ENCODE results near the gene NHS. TPM values are rescaled to one million over a fixed set of nuclear protein-coding genes. Genes with fewer than 3 reads are reported as not detected.

Gene NHS
- total and polyA plus RNA-seq, 2 of the 4 experiments (the other 2 are of a cell fraction): 0.36 to 0.90 TPM

DNA sequence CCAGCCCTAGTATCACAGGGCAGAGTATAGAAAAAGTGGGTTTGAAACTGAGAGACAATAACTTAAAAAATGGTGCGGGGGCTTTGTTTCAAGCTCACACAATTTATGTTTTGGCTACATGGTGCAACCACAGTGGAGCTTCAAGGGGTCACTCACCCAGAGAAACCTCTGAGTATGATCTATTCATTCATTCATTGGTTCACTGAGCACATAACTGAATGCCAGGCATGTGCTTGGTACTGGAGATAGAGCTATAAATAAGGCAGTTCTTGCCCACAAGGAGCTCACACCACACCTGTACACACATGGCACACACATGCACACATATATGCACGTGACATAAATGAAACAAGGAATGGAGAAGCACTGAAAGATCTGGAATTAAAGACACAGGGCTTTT is 171.4 kb downstream of the NHS start:
- in situ Hi-C loops (cut with MboI; ENCODE audit: low sequenced_read_pairs): no loop called here
- H3K4me3 ChIP-seq (ENCODE audit: insufficient read depth, low read depth, low read length): no peak overlapping the region
- no peak overlapping the region for H4K8ac ChIP-seq (ENCODE audit: low read depth in 2 of 2, low read length in 2 of 2)
- intact Hi-C loops (cut with micrococcal nuclease): no loop called here
- peaks cover 8% of the 10 kb centered on the region; the same call in 1 of the 2 replicates for H3K9me1 ChIP-seq (ENCODE audit: insufficient read depth, low read length)
- dilution Hi-C loops (cut with HindIII; ENCODE audit: low sequenced_read_pairs, unreplicated experiment): no loop called here
- H3K36me3 ChIP-seq (ENCODE audit: control insufficient read depth, insufficient read depth, low read length): no peaks in the 10 kb centered on the region
- no peak for TF ChIP-seq SMC3 (IDR thresholded peaks at IDR 0.05; ENCODE audit: low read depth, low read length)
- TF ChIP-seq, protein P1, sequence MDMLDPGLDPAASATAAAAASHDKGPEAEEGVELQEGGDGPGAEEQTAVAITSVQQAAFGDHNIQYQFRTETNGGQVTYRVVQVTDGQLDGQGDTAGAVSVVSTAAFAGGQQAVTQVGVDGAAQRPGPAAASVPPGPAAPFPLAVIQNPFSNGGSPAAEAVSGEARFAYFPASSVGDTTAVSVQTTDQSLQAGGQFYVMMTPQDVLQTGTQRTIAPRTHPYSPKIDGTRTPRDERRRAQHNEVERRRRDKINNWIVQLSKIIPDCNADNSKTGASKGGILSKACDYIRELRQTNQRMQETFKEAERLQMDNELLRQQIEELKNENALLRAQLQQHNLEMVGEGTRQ (IDR thresholded peaks at IDR 0.05; ENCODE audit: low read depth, low read length): no peak
- TF ChIP-seq MXI1 (IDR thresholded peaks at IDR 0.05; ENCODE audit: borderline replicate concordance, low read depth, low read length): no peak
- TF ChIP-seq, protein P2, sequence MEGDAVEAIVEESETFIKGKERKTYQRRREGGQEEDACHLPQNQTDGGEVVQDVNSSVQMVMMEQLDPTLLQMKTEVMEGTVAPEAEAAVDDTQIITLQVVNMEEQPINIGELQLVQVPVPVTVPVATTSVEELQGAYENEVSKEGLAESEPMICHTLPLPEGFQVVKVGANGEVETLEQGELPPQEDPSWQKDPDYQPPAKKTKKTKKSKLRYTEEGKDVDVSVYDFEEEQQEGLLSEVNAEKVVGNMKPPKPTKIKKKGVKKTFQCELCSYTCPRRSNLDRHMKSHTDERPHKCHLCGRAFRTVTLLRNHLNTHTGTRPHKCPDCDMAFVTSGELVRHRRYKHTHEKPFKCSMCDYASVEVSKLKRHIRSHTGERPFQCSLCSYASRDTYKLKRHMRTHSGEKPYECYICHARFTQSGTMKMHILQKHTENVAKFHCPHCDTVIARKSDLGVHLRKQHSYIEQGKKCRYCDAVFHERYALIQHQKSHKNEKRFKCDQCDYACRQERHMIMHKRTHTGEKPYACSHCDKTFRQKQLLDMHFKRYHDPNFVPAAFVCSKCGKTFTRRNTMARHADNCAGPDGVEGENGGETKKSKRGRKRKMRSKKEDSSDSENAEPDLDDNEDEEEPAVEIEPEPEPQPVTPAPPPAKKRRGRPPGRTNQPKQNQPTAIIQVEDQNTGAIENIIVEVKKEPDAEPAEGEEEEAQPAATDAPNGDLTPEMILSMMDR (conservative IDR thresholded peaks at IDR 0.05; ENCODE audit: low read depth, low read length): no peak
- no peak for TF ChIP-seq CEBPB (IDR thresholded peaks at IDR 0.05; ENCODE audit: low read depth, low read length)
- no peak for TF ChIP-seq CHD1 (IDR thresholded peaks at IDR 0.05; ENCODE audit: low read depth, low read length)
- TF ChIP-seq RAD21 (IDR thresholded peaks at IDR 0.05; ENCODE audit: low read length): no peak
- TF ChIP-seq FOS (IDR thresholded peaks at IDR 0.05; ENCODE audit: low read depth, low read length): no peak
- TF ChIP-seq POLR2A (IDR thresholded peaks at IDR 0.05; ENCODE audit: low read depth, low read length): no peak
- TF ChIP-seq BHLHE40 (IDR thresholded peaks at IDR 0.05; ENCODE audit: low read depth, low read length): no peak
- no peak for TF ChIP-seq MAFK (IDR thresholded peaks at IDR 0.05; ENCODE audit: low read depth, low read length)
- TF ChIP-seq NFE2L2 (IDR thresholded peaks at IDR 0.05; ENCODE audit: low read depth, low read length): no peak
- no peak for TF ChIP-seq RCOR1 (IDR thresholded peaks at IDR 0.05; ENCODE audit: insufficient replicate concordance, low read length)
- no peak for TF ChIP-seq RFX5 (IDR thresholded peaks at IDR 0.05; ENCODE audit: low read depth, low read length)
- no peak for TF ChIP-seq MAZ (IDR thresholded peaks at IDR 0.05; ENCODE audit: borderline replicate concordance, low read depth, low read length)
- H2BK15ac ChIP-seq (ENCODE audit: low read depth, low read length): no peak overlapping the region
- DNase-seq (no peak), ATAC-seq (ENCODE audit: low read depth) (no peak)
- no peak overlapping the region for H2AK9ac ChIP-seq (replicated peaks; ENCODE audit: low read depth, low read length, poor library complexity)
- H3K9me3 ChIP-seq (ENCODE audit: control insufficient read depth, insufficient read depth, low read length): no peaks in the 10 kb centered on the region
- peaks cover 6% of the 10 kb centered on the region; the same call in 1 of the 2 replicates for H3K4me1 ChIP-seq (ENCODE audit: control insufficient read depth, insufficient read depth, low read length)
- H3K23ac ChIP-seq (ENCODE audit: low read depth, low read length): no peak overlapping the region
- H2BK5ac ChIP-seq (ENCODE audit: low read depth, low read length, poor library complexity, severe bottlenecking): no peak overlapping the region
- no peaks in the 10 kb centered on the region for H4K20me1 ChIP-seq (ENCODE audit: insufficient read depth, low read length)
- H3K27me3 ChIP-seq (ENCODE audit: control insufficient read depth, insufficient read depth, low read length): peaks cover 2% of the 10 kb centered on the region; the same call in 1 of the 2 replicates
- WGBS, 2 experiments (ENCODE audit: extremely low coverage in 2 of 2, insufficient read length in 1 of 2): no CpG with 5 or more reads among the region's 2 CpGs
- H3K18ac ChIP-seq (ENCODE audit: low read depth, low read length): no peak overlapping the region
- H3K4me2 ChIP-seq (ENCODE audit: low read depth, low read length): no peak overlapping the region
- H3K27ac ChIP-seq (ENCODE audit: insufficient read depth, low read length): no peak overlapping the region
- H4K5ac ChIP-seq (ENCODE audit: low read depth, low read length): no peak overlapping the region
- no peak overlapping the region for H2BK120ac ChIP-seq (ENCODE audit: low read depth, low read length)
- no peak overlapping the region for H2BK20ac ChIP-seq (ENCODE audit: low read depth, low read length)
- no peak overlapping the region for H3K4ac ChIP-seq (ENCODE audit: low read depth, low read length)
- H3K79me1 ChIP-seq (ENCODE audit: low read depth in 1 of 2, low read length in 2 of 2): peaks cover 0 to 2% of the 10 kb centered on the region in 2 experiments; a peak in 1 of 4 replicates
- CTCF ChIA-PET: no interaction called here
- no peak overlapping the region for H4K91ac ChIP-seq (ENCODE audit: insufficient read depth, low read depth, low read length)
- H3K56ac ChIP-seq (ENCODE audit: extremely low read depth, insufficient read depth, low read length): no peak overlapping the region
- no TSS peak for BruUV-seq (replicated peaks)
- no peak overlapping the region for H2AFZ ChIP-seq (replicated peaks; ENCODE audit: low read length, poor library complexity)
- no peak overlapping the region for H2AK5ac ChIP-seq (ENCODE audit: low read depth, low read length)
- no peak overlapping the region for H3K9ac ChIP-seq (ENCODE audit: low read depth, low read length)
- no peak overlapping the region for H3K14ac ChIP-seq (replicated peaks; ENCODE audit: low read depth, low read length)
- POLR2A ChIA-PET (ENCODE audit: unreplicated experiment): no interaction called here
